GM12878 (cell line): ENCODE results near the gene HAPSTR1.

Experiments
- CEBPB ChIP-seq, 2 experiments: fragments of 150-350 bp in 1 of 2; IDR thresholded peaks; 2 replicates each; pipeline ENCODE4 v1.6.1; 2012 to 2014; ENCODE audit warnings: low read depth in 2 of 2, low read length in 2 of 2, borderline replicate concordance in 1 of 2, inconsistent platforms in 1 of 2
- EGR1 ChIP-seq, 2 experiments: IDR thresholded peaks; 1 replicate in 1 of 2; 2 replicates in 1 of 2; pipeline ENCODE4 v1.6.1; 2011 to 2012; ENCODE audit warnings: low read depth in 2 of 2, low read length in 2 of 2, borderline replicate concordance in 1 of 2, mild to moderate bottlenecking in 1 of 2, moderate library complexity in 1 of 2
- EZH2 ChIP-seq: IDR thresholded peaks from 2 replicates; pipeline ENCODE4 v1.6.1; 2012; ENCODE audit warnings: low read depth, mild to moderate bottlenecking, control low read depth, inconsistent platforms, low read length, borderline replicate concordance; ENCODE audit not compliant: control insufficient read depth
- MAX ChIP-seq: IDR thresholded peaks from 2 replicates; pipeline ENCODE4 v1.6.1; 2012; ENCODE audit warnings: low read depth, low read length, improper control_type of control experiment
- NFYB ChIP-seq: IDR thresholded peaks from 2 replicates; pipeline ENCODE4 v1.6.1; 2011; ENCODE audit warnings: low read depth, mild to moderate bottlenecking, low read length, improper control_type of control experiment, moderate library complexity; ENCODE audit not compliant: insufficient read depth
- NKRF ChIP-seq: fragments of 450-650 bp; conservative IDR thresholded peaks from 2 replicates; pipeline ENCODE4 v1.6.1; 2017; ENCODE audit warnings: mild to moderate bottlenecking, moderate library complexity
- POLR2A ChIP-seq: IDR thresholded peaks from 2 replicates; pipeline ENCODE4 v1.6.1; 2011; ENCODE audit warnings: low read depth, mild to moderate bottlenecking, low read length
- RELA ChIP-seq: fragments of 450-650 bp; IDR thresholded peaks from 2 replicates; pipeline ENCODE4 v1.8.0; 2014; ENCODE audit warnings: borderline replicate concordance; ENCODE audit not compliant: partially characterized antibody
- WRNIP1 ChIP-seq: IDR thresholded peaks from 2 replicates; pipeline ENCODE4 v1.6.1; 2011; ENCODE audit warnings: low read depth, low read length, improper control_type of control experiment, borderline replicate concordance
- ZBTB33 ChIP-seq: fragments of 450-650 bp; IDR thresholded peaks from 2 replicates; pipeline ENCODE4 v1.6.1; 2017; ENCODE audit warnings: mild to moderate bottlenecking
- ZNF384 ChIP-seq: IDR thresholded peaks from 2 replicates; pipeline ENCODE4 v1.6.1; 2012; ENCODE audit warnings: low read depth, mild to moderate bottlenecking, low read length, improper control_type of control experiment, borderline replicate concordance

- TF ChIP-seq NFYB, result no peak
- TF ChIP-seq EGR1 (IDR thresholded peaks at IDR 0.05; ENCODE audit: borderline replicate concordance in 1 of 2, low read depth in 2 of 2, low read length in 2 of 2), result no peak
- 0 out of 2 replicates have a peak, but pooled peaks have one; percentile 34 for TF ChIP-seq POLR2A
- no peak for TF ChIP-seq NKRF
- no peak for TF ChIP-seq MAX
- no peak for TF ChIP-seq ZNF384
- TF ChIP-seq EZH2, result no peak
- no peak for TF ChIP-seq ZBTB33
- no peak for TF ChIP-seq RELA
- TF ChIP-seq CEBPB (IDR thresholded peaks at IDR 0.05; ENCODE audit: borderline replicate concordance in 1 of 2, low read depth in 2 of 2, low read length in 2 of 2), result no peak
- TF ChIP-seq WRNIP1, result no peak
These were observed 12.1 kb downstream of the HAPSTR1 start for GRCh38 chr16:9103546-9103945.
